HG02798 (cell line): ENCODE measurements around the gene PHETA2.
A peak's percentile ranks its signal among the peaks of the same experiment; 100 is the strongest.
"Not testable (repeated sequence)": the region's sequence is repeated elsewhere in the genome, so short reads cannot be mapped to it uniquely, and the experiment has no call there.

Source experiments
- ATAC-seq: cut with Tn5 transposase; IDR thresholded peaks from one replicate; pipeline ENCODE4 v1.9.1; 2021; ENCODE audit warnings: mild to moderate bottlenecking; ENCODE audit not compliant: unreplicated experiment, poor library complexity

Gene PHETA2

DNA sequence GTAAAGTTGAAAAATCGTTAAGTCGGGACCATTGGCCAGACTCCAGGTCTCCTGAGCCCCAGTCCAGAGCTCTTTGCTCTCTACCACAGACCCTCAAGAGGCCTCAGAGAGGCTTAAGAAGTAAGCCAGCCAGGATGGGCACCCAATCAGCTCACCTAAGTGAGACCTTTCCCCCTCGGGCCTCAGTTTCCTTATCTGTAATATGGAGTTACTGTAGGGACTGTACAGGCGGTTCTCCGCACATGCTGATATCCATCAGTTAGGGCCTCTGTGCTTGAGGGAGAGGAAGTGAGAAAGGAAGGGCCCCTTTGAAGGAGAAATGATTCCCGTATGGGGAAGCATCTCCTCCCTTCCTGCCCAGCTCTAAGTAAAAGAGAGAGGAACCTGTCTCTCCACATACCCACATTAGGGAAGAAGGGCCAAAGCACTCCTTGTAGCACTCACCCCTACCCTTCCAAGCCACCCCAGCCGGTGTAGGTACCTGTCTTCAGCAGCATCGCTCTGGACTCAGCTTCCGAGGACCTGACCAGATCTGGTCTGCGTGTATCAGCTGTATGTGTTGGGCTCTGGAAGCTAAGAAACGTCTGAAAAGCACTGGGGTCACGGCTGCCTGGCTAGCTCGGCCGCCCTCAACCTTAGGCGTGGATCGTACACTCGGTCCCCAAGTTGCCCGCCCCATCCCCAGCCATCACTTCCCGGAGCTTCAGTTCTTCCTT, 4.1 kb upstream of the PHETA2 start:
- peak; percentile 6 for ATAC-seq

DNA sequence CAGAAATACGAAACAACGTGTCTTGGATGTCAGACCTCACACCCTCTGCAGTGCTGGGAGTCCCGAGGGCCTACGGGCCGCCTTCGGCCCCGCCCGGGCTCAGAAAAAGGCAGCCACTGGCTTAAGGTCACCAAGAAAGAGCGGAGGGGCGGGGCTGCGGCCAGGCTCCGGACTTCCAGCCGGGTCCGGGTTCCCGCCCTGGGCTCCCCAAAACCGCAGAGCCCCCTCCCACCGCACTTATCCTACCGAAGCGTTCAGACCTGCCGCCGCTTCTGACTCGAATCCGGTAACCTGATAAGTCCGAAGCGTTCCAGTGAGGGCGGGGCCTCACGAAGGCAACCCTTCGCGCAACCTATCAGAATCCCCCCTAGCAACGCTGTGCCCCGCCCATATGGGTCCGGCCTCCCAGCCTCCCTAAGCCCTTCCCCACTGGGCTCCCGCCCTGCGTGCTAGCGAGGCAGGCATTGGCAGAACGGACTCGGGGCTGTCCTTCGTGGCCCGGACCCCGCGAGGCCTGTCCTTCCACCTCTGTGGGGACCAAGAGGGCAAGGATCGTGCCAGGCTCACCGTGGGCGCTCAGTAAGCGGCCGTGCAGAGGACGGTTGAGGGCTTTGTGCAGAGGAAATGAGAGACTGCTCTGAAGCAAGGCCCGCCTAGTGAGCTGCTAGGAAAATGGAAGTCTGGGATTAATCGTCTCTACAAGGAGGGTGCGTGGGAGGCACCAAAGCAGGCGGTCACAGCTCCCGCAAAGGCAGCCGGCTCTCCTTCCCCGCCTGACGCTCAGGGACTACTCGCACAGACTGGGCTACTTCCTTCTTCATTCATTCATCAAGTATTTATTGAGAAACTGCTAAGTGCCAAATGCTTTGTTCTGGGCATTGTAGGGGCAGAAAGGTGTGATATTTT, 3.3 kb upstream of the PHETA2 start, which contains the start of gene NAGA:
Gene NAGA (minus strand): TSS at position 296 of the 906 bp plus-strand sequence. CDS start 515 bp downstream, outside the sequence.
- peak; percentile 94 for ATAC-seq

- not testable (repeated sequence) for ATAC-seq
These were observed 2.5 kb upstream of the PHETA2 start for GRCh38 chr22:42071508-42071907.

DNA sequence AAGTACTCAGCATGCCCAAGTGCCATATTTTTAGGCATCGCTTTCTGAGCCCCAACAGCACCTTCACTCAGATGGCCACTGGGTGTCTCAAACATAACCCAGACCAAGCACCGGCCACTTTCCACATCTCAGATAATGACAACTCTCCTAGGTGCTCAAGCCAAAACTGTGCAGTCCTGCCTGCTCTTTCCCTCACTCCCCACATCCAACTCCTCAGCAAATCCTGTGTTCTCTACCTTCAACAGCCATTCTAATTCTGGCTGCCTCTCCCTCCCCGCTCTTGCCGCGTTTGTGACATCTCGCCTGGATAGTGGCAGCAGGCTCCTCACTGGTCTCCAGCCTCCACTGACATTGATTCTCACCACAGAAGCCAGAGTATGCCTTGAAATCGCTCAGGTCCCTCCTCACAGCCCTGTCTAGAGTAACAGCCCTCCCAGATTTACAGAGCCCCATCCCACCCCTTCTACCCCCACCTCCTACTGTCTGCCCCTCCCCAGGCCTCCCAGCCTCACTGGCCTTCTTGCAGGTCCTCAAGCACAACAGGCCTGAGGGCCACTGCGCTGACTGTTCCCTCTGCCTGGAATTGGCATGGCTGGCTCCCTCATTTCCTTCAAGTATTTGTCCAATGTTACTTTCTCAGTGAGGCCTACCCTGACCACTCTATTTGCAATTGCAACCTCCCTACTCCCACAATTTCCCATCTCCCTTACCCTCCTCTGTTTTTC, 1.3 kb upstream of the PHETA2 start:
- ATAC-seq = no peak

DNA sequence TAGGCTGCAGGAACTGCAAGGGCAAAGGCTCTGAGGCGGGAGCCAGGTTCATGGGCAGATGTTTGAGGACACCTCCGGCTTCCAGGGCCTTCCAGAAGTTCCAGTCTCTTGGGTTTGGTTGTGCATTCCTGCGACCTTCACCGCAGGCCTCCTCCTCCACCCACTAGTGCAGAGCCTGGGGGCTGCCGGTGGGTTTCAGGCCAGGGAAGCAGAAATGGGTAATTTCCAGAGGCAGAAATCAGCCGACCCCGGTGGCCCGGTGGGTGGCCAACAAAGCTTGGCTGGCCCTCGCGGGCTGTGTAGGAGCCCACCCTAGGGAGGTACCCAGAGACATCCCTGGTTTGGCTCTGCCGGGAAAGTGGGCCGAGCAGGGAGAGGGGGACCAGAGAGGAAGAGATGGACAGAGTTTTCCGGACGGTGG, 417 bp upstream of the PHETA2 start:
- no peak for ATAC-seq

DNA sequence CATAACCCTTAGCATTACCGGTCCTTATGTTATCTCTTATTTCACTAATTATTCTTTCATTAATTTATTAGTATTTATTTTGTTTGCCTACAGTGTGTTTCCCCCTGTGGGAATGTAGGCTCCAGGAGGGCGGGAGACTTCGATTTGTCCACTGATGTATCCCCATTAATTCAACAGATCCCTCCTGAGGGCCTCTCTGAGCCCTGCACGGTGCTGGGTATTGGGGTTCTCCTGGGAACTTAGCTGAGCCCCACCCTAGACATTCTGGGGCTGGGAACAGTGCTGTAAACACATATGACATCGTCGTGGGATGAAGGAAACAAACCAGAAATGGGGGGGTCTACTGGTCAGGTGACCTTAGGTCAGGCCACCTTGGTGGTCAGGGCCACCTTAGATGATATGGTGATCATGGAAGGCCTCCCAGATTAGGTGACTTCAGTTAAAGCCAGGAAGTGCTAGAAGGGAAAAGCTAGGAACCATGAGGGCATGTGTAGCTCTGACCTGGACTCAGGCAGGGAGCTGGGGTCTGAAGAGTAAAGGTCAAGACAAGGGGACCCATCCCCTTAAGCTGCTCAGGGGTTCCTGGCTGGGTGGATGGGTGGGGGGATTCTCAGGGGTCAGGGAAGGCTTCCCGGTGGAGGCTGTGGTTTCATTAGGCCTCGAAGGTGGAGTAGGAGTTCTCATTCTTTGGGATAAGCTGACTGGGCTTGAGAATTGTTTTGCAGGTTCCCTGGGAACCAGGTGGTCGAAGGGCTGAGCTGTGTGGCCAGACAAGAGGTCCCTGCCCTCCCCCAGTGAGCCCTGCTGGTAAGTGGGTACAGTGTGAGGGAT, 1.0 kb downstream of the PHETA2 start:
- ATAC-seq = no peak

DNA sequence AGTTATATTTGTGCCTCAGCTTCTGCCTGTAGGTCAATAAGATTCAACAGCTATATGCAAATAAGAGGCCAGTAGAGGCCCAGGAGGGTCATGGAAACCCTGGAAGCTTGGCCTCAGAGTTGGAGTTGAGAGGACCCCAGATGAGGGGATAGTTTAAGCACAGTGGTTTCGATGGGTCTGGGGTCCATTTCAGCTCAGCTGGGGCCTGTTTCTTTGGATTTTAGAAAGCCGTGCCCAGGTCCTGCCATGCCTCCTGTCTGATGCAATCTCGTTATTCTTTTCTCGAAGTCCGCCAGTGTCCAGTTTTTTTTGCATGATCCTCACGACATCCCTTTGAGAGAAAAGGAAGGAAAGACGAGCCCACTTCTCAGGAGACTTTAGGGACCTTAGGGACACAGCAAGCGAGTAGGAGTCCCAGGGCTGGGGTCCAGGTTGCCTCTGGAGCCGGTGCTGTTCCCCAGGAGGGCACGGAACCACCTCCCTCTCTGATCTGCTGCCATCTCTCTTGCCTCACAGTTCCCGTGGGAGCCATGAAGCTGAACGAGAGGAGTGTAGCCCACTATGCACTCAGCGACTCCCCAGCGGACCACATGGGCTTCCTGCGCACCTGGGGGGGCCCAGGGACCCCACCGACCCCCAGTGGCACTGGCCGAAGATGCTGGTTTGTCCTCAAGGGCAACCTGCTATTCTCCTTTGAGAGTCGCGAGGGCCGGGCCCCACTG, 2.9 kb downstream of the PHETA2 start:
- no peak for ATAC-seq

GRCh38 chr22:42077486-42078125, 3.6 kb downstream of the PHETA2 start:
- ATAC-seq = no peak

- ATAC-seq = no peak
These were observed 4.6 kb downstream of the PHETA2 start for GRCh38 chr22:42078469-42079318.

- peak; percentile 90 for ATAC-seq
These were observed 5.5 kb downstream of the PHETA2 start, which contains the start of gene SMDT1 for GRCh38 chr22:42079319-42080251. Gene SMDT1, plus strand, starts transcription at chr22:42079700. Its CDS starts 69 bp downstream, at chr22:42079769.

GRCh38 chr22:42080287-42080686, 6.2 kb downstream of the PHETA2 start:
- ATAC-seq = no peak

DNA sequence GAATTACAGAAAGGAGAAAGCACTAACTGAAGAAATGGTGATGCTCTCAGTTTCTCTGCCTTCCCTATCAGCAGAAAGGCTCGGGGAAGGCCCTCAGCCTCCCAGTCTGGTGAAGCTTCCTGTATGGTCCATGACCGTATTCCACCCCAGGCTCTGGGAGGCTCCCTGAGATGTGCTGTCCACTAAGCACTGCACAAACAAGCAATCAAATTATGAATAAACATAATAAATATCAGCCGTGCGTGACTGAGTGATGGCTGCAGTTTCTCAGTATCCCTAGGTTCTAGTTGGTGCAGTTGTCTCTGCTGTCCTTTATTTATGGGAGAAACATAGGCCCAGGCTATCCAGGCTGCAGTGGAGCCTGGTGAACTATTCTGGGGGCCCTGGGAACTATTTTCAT, 9.1 kb downstream of the PHETA2 start:
- ATAC-seq = no peak

GRCh38 chr22:42084874-42085273, 10.8 kb downstream of the PHETA2 start:
- no peak for ATAC-seq

DNA sequence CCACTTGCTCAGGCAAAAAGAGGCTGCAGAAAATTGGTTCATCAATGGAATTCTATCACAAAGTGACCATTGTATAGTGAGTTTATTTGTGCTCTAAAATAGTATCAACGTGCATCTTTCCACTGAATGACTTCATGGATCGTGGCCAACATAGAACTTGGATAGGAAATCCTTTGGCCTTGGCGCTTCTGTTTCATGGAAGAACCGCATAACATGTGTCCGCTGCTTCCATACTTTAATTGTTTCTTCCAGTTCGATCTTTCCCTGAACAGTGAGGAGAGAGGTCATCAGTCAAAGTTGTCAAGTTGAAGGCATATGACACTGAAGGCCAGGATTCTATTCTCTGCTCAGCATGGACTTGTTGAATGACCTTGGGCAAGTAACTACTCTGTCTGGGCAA, 12.0 kb downstream of the PHETA2 start:
- no peak for ATAC-seq

DNA sequence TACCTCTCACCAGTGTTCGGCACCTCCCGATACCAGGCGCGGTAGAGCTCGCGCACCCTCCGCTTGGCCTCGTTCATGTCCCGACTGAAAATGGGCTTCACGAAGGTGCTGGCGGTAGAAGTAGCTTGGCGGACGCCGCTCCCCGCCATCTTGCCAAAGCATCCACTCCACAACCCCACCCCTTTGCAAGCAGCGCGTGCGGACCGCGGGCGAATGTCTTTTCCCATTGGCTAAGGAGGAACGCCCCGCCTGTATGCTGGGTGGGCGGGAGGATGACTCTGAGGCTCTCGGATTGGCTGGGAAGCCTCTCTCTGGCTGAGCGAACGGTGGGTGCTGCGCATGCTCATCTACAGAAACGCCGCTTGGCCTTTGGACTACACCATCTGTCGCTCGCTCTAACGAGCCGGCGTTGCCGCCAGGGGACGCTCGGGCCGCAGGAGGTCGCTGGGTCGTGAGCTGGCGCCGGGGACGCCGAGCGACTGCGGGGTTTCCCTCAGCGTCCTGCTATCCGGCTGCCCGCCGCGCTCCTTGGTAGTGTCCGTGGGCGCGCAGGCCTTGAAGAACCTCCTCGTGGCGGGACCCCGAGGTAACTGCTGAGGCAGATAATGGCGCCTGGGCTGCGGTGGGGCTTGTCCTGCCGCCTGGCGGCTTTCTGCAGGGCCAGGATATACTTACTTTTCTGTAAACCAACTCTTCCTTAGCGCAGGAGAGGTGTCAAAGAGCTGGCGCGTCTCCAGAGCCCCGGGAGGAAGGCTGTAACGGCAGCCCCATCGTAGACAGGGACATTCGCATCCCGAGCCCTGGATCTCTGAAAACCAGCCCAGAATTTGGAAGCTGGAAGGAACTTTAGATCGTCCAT, 16.8 kb downstream of the PHETA2 start, which contains the start of gene NDUFA6:
Gene NDUFA6 (minus strand): TSS at position 177 of the 859 bp plus-strand sequence. CDS start 28 bp downstream, at position 149.
- peak; percentile 96 for ATAC-seq

- ATAC-seq = no peak
These were observed 17.4 kb downstream of the PHETA2 start for GRCh38 chr22:42091455-42091782.
